ENCODE results near the gene GFOD1. TPM values are rescaled to one million over a fixed set of nuclear protein-coding genes. Genes with fewer than 3 reads are reported as not detected.
A peak's percentile ranks its signal among the peaks of the same experiment; 100 is the strongest.
"Not testable (repeated sequence)": the region's sequence is repeated elsewhere in the genome, so short reads cannot be mapped to it uniquely, and the experiment has no call there.

GFOD1 gene
- total RNA-seq, 1 experiment from 2014 or later: 29.5 TPM

DNA sequence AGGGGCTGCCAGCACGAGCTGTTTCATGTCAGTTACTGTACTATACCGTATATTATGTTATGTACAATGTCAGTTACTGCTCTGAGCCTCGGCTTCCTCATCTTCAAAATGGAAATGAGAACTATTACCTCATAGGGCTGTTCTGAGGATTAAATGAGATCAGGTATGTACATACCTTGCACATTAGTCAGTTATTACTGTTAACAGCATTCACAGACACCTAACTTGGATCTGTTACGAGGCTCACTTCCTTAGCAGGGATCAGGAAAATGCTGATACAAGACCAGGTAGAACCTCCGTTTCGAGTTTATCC is 89.4 kb downstream of the GFOD1 start:
- Histone ChIP-seq H3K27ac (ENCODE audit: low read length) (peak overlapping the region; percentile 100), H3K9ac (ENCODE audit: low read length) (peak overlapping the region; percentile 78), H3K4me3 (ENCODE audit: low read length) (peak overlapping the region; percentile 60), H3K27me3 (ENCODE audit: low read length) (no peaks in the 10 kb centered on the region), H3K79me2 (ENCODE audit: low read length) (peaks cover 49% of the 10 kb centered on the region), H3K36me3 (ENCODE audit: insufficient read depth, low read length) (no peaks in the 10 kb centered on the region), H3K9me3 (ENCODE audit: low read length) (no peaks in the 10 kb centered on the region), H3K4me2 (ENCODE audit: low read depth, low read length, poor library complexity, severe bottlenecking) (peak overlapping the region; percentile 93), H4K20me1 (ENCODE audit: insufficient read depth, low read depth, low read length) (no peaks in the 10 kb centered on the region), H2AFZ (ENCODE audit: low read length) (no peak overlapping the region), H3K9me2 (replicated peaks; ENCODE audit: insufficient read depth, low read length) (no peaks in the 10 kb centered on the region), H3K4me1 (ENCODE audit: low read length) (peaks cover 89% of the 10 kb centered on the region)
- DNase-seq: peak; percentile 87

- H2AFZ ChIP-seq (ENCODE audit: low read length): no peak overlapping the region
- H3K9ac ChIP-seq (ENCODE audit: low read length): peak overlapping the region; percentile 78
- peak overlapping the region; percentile 100 for H3K27ac ChIP-seq (ENCODE audit: low read length)
- H4K20me1 ChIP-seq (ENCODE audit: insufficient read depth, low read depth, low read length): no peaks in the 10 kb centered on the region
- H3K27me3 ChIP-seq (ENCODE audit: low read length): no peaks in the 10 kb centered on the region
- H3K79me2 ChIP-seq (ENCODE audit: low read length): peaks cover 54% of the 10 kb centered on the region
- peaks cover 91% of the 10 kb centered on the region for H3K4me1 ChIP-seq (ENCODE audit: low read length)
- H3K36me3 ChIP-seq (ENCODE audit: insufficient read depth, low read length): no peaks in the 10 kb centered on the region
- H3K4me3 ChIP-seq (ENCODE audit: low read length): peak overlapping the region; percentile 60
- no peaks in the 10 kb centered on the region for H3K9me2 ChIP-seq (replicated peaks; ENCODE audit: insufficient read depth, low read length)
- H3K9me3 ChIP-seq (ENCODE audit: low read length): no peaks in the 10 kb centered on the region
- H3K4me2 ChIP-seq (ENCODE audit: low read depth, low read length, poor library complexity, severe bottlenecking): peak overlapping the region; percentile 93
- peak; percentile 98 for DNase-seq
Measured at GRCh38 chr6:13397359-13398068, 89.9 kb downstream of the GFOD1 start.

DNA sequence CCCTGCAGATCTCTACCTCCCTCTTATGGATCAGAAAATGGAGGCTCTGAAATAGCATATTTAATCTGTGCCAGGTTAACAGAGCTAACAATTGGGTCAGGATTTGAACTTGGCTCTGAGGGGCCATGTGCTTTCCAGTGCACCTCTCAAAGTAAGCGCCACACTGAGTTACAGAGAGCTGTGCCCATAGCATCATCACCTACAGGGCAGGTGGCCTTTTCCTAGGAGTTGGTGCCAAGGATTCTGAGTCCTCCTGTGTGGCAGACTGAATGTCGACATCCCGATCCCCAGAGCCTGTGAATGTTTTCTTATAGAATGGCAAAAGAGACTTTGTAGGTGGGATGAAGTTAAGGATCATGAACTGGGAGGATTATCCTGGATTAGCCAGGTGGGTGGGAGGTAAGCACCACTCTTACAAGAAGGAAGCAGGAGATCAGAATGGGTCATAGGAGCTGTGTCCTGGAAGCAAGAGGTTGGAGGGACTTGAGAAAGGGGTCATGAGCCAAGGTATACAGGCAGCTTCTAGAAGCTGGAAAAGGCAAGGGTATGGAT is 91.1 kb downstream of the GFOD1 start:
- H3K4me2 ChIP-seq (ENCODE audit: low read depth, low read length, poor library complexity, severe bottlenecking): peak overlapping the region; percentile 93

DNA sequence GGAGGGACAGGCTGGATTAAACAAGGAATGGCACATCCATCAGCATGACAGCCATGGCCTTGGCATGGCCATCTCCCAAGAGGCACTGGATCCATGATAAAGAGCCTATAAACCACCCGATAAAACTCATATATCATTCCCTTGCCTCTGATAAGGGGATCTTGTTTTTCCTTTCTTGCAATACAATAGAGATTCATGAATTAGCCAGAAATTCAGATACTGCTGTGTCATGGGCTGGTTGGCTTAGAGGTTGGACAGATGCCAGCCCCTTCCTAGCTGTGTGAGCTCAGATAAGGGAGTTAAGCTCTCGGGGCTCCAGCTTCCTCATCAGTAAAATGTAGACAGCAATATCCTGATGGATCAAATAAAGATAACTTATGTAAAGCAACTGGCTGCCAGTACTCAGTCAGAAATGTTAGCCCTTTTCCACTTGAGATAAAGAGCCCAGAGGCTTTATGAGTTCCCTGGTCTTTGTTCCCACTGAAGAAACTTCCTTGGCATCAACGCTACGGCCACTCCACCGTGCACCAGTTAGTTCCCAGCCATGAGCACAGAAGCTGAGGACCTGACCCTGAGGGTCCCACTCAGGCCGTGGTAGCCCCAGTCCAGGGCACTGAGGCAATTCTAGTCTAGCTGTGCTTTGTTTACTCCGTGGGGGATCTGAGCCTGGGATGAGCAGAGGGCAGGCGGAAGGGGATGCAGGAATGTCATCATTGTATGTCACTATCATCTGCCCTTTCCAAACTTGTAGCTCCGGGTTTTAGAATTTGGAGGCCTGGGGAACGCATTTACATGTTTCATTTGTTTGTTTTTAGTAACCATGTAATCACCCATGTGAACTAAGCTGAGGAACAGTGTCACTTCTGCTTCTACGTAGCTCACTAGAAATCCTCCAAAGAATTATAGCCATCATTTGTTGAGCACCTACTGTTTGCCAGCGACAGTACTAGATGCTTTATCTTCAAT is 91.8 kb downstream of the GFOD1 start:
- H3K27ac ChIP-seq (ENCODE audit: low read length): peak overlapping the region; percentile 100

More for the DNA sequence above, 91.1 kb downstream of the GFOD1 start:
- H3K36me3 ChIP-seq (ENCODE audit: insufficient read depth, low read length): no peaks in the 10 kb centered on the region
- no peak for DNase-seq
- H3K79me2 ChIP-seq (ENCODE audit: low read length): peaks cover 54% of the 10 kb centered on the region
- H3K27ac ChIP-seq (ENCODE audit: low read length): peak overlapping the region; percentile 100
- H3K9ac ChIP-seq (ENCODE audit: low read length): peak overlapping the region; percentile 74
- peak overlapping the region; percentile 50 for H3K4me3 ChIP-seq (ENCODE audit: low read length)
- H3K9me2 ChIP-seq (replicated peaks; ENCODE audit: insufficient read depth, low read length): no peaks in the 10 kb centered on the region
- no peaks in the 10 kb centered on the region for H3K9me3 ChIP-seq (ENCODE audit: low read length)
- H3K27me3 ChIP-seq (ENCODE audit: low read length): no peaks in the 10 kb centered on the region
- peaks cover 86% of the 10 kb centered on the region for H3K4me1 ChIP-seq (ENCODE audit: low read length)
- no peaks in the 10 kb centered on the region for H4K20me1 ChIP-seq (ENCODE audit: insufficient read depth, low read depth, low read length)
- H2AFZ ChIP-seq (ENCODE audit: low read length): no peak overlapping the region

DNA sequence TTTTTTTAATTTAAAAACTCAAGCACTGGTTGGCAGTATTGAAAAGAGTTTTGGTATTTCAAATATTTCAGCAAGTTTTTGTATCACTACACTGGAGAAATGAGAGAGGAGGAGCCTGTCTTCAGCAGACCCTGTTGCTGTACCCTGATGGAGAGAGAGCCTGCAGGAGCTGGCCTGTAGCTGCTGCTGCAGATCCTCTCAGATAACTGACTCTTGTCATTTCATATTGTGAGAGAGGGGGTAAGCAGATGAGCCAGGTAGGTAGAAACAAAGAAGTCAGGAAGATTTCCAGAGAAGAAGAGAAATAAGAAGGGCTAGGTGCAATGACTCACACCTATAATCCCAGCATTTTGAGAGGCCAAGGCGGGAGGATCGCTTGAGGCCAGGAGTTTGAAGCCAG is 94.9 kb downstream of the GFOD1 start:
- Histone ChIP-seq H3K79me2 (ENCODE audit: low read length) (peaks cover 53% of the 10 kb centered on the region), H3K27ac (ENCODE audit: low read length) (peak overlapping the region; percentile 52), H2AFZ (ENCODE audit: low read length) (no peak overlapping the region), H3K4me1 (ENCODE audit: low read length) (peaks cover 48% of the 10 kb centered on the region), H3K27me3 (ENCODE audit: low read length) (no peaks in the 10 kb centered on the region), H3K36me3 (ENCODE audit: insufficient read depth, low read length) (peaks cover 6% of the 10 kb centered on the region; the same call in 1 of the 2 replicates), H4K20me1 (ENCODE audit: insufficient read depth, low read depth, low read length) (no peaks in the 10 kb centered on the region), H3K4me2 (ENCODE audit: low read depth, low read length, poor library complexity, severe bottlenecking) (no peak overlapping the region), H3K9me2 (replicated peaks; ENCODE audit: insufficient read depth, low read length) (no peaks in the 10 kb centered on the region), H3K4me3 (ENCODE audit: low read length) (no peak overlapping the region), H3K9ac (ENCODE audit: low read length) (no peak overlapping the region), H3K9me3 (ENCODE audit: low read length) (no peaks in the 10 kb centered on the region)
- DNase-seq: no peak

More for the DNA sequence above, 91.8 kb downstream of the GFOD1 start:
- Histone ChIP-seq H3K4me1 (ENCODE audit: low read length) (peaks cover 79% of the 10 kb centered on the region), H2AFZ (ENCODE audit: low read length) (no peak overlapping the region), H3K36me3 (ENCODE audit: insufficient read depth, low read length) (no peaks in the 10 kb centered on the region), H3K4me3 (ENCODE audit: low read length) (peak overlapping the region; percentile 50), H3K9ac (ENCODE audit: low read length) (peak overlapping the region; percentile 74), H3K4me2 (ENCODE audit: low read depth, low read length, poor library complexity, severe bottlenecking) (peak overlapping the region; percentile 93), H3K9me2 (replicated peaks; ENCODE audit: insufficient read depth, low read length) (no peaks in the 10 kb centered on the region), H3K9me3 (ENCODE audit: low read length) (no peaks in the 10 kb centered on the region), H4K20me1 (ENCODE audit: insufficient read depth, low read depth, low read length) (no peaks in the 10 kb centered on the region), H3K27me3 (ENCODE audit: low read length) (no peaks in the 10 kb centered on the region), H3K79me2 (ENCODE audit: low read length) (peaks cover 51% of the 10 kb centered on the region)
- DNase-seq: peak; percentile 87

- Histone ChIP-seq H3K4me1 (ENCODE audit: low read length) (peaks cover 39% of the 10 kb centered on the region), H2AFZ (ENCODE audit: low read length) (no peak overlapping the region), H3K27me3 (ENCODE audit: low read length) (no peaks in the 10 kb centered on the region), H3K79me2 (ENCODE audit: low read length) (peaks cover 55% of the 10 kb centered on the region), H4K20me1 (ENCODE audit: insufficient read depth, low read depth, low read length) (no peaks in the 10 kb centered on the region), H3K4me3 (ENCODE audit: low read length) (no peak overlapping the region), H3K4me2 (ENCODE audit: low read depth, low read length, poor library complexity, severe bottlenecking) (no peak overlapping the region), H3K9me2 (replicated peaks; ENCODE audit: insufficient read depth, low read length) (no peaks in the 10 kb centered on the region), H3K27ac (ENCODE audit: low read length) (no peak overlapping the region; the same call in 1 of the 2 replicates), H3K36me3 (ENCODE audit: insufficient read depth, low read length) (peaks cover 6% of the 10 kb centered on the region; the same call in 1 of the 2 replicates), H3K9ac (ENCODE audit: low read length) (no peak overlapping the region), H3K9me3 (ENCODE audit: low read length) (no peaks in the 10 kb centered on the region)
- DNase-seq: no peak
Measured at GRCh38 chr6:13391537-13391936, 95.9 kb downstream of the GFOD1 start.

- Histone ChIP-seq H3K4me3 (ENCODE audit: low read length) (no peak overlapping the region), H3K27ac (ENCODE audit: low read length) (no peak overlapping the region), H3K27me3 (ENCODE audit: low read length) (no peaks in the 10 kb centered on the region), H3K4me1 (ENCODE audit: low read length) (peaks cover 31% of the 10 kb centered on the region), H4K20me1 (ENCODE audit: insufficient read depth, low read depth, low read length) (no peaks in the 10 kb centered on the region), H3K9me3 (ENCODE audit: low read length) (no peaks in the 10 kb centered on the region), H3K9me2 (replicated peaks; ENCODE audit: insufficient read depth, low read length) (no peaks in the 10 kb centered on the region), H3K4me2 (ENCODE audit: low read depth, low read length, poor library complexity, severe bottlenecking) (no peak overlapping the region), H3K36me3 (ENCODE audit: insufficient read depth, low read length) (peaks cover 6% of the 10 kb centered on the region; the same call in 1 of the 2 replicates), H3K79me2 (ENCODE audit: low read length) (peaks cover 51% of the 10 kb centered on the region), H3K9ac (ENCODE audit: low read length) (no peak overlapping the region), H2AFZ (ENCODE audit: low read length) (no peak overlapping the region)
- no peak for DNase-seq
Measured at GRCh38 chr6:13390658-13391057, 96.7 kb downstream of the GFOD1 start.

DNA sequence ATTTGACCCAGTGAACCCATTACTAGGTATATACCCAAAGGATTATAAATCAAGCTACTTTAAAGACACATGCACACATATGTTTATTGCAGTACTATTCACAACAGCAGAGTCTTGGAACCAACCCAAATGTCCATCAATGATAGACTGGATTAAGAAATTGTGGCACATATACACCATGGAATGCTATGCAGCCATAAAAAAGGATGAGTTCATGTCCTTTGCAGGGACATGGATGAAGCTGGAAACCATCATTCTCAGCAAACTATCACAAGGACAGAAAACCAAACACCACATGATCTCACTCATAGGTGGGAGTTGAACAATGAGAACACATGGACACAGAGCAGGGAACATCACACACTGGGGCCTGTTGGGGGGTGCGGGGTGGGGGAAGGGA is 98.2 kb downstream of the GFOD1 start:
- H3K4me3 ChIP-seq (ENCODE audit: low read length); H3K9me3 ChIP-seq (ENCODE audit: low read length); H2AFZ ChIP-seq (ENCODE audit: low read length); H4K20me1 ChIP-seq (ENCODE audit: insufficient read depth, low read depth, low read length); H3K4me2 ChIP-seq (ENCODE audit: low read depth, low read length, poor library complexity, severe bottlenecking); H3K9ac ChIP-seq (ENCODE audit: low read length); H3K27me3 ChIP-seq (ENCODE audit: low read length); H3K36me3 ChIP-seq (ENCODE audit: insufficient read depth, low read length); H3K9me2 ChIP-seq (replicated peaks; ENCODE audit: insufficient read depth, low read length); DNase-seq; H3K27ac ChIP-seq (ENCODE audit: low read length): not testable (repeated sequence)
- H3K79me2 ChIP-seq (ENCODE audit: low read length): peaks cover 51% of the 10 kb centered on the region
- H3K4me1 ChIP-seq (ENCODE audit: low read length): peaks cover 28% of the 10 kb centered on the region

All from Karpas-422 (cell line).